ENCODE results near the gene CTXN3. TPM values are rescaled to one million over a fixed set of nuclear protein-coding genes. Genes with fewer than 3 reads are reported as not detected.

The CTXN3 gene
- total and polyA plus RNA-seq, 2 donors from 2014 or later, result 0.35 to 79.2 TPM

GRCh38 chr5:127664093-127664492 lies 15.2 kb downstream of the CTXN3 start:
- no peak overlapping the region for H3K9ac ChIP-seq (ENCODE audit: low read length in 3 of 3)
- DNase-seq (no peak), FAIRE-seq (no peak)
- H3K9me3 ChIP-seq (ENCODE audit: control insufficient read depth in 2 of 3, insufficient read depth in 1 of 3, low read length in 3 of 3), result no peaks in the 10 kb centered on the region
- peaks cover 0 to 2% (median 0%) of the 10 kb centered on the region in 3 donors for H3K4me1 ChIP-seq (ENCODE audit: control insufficient read depth in 2 of 3, insufficient read depth in 2 of 3, low read depth in 1 of 3, low read length in 3 of 3)
- intact Hi-C loops (cut with DNase I), result no loop called here
- no peaks in the 10 kb centered on the region for H3K27me3 ChIP-seq (ENCODE audit: control insufficient read depth, insufficient read depth, low read length)
- no peaks in the 10 kb centered on the region for H3K36me3 ChIP-seq (ENCODE audit: control insufficient read depth in 2 of 3, insufficient read depth in 3 of 3, low read length in 3 of 3)
- TF ChIP-seq CTCF (IDR thresholded peaks at IDR 0.05; ENCODE audit: borderline replicate concordance, extremely low read depth, insufficient read depth), result no peak
- H3K4me3 ChIP-seq (ENCODE audit: low read length in 3 of 3), result no peak overlapping the region
- peak overlapping the region in 1 of 2 donors; percentile 14 for H3K27ac ChIP-seq (ENCODE audit: low read depth in 2 of 2, low read length in 2 of 2)

- Histone ChIP-seq H3K27ac (ENCODE audit: low read depth in 2 of 2, low read length in 2 of 2) (no peak overlapping the region), H3K4me1 (ENCODE audit: control insufficient read depth in 2 of 3, insufficient read depth in 2 of 3, low read depth in 1 of 3, low read length in 3 of 3) (no peaks in the 10 kb centered on the region), H3K9me3 (ENCODE audit: control insufficient read depth in 2 of 3, insufficient read depth in 1 of 3, low read length in 3 of 3) (no peaks in the 10 kb centered on the region), H3K27me3 (ENCODE audit: control insufficient read depth, insufficient read depth, low read length) (no peaks in the 10 kb centered on the region), H3K36me3 (ENCODE audit: control insufficient read depth in 2 of 3, insufficient read depth in 3 of 3, low read length in 3 of 3) (no peaks in the 10 kb centered on the region), H3K9ac (ENCODE audit: low read length in 3 of 3) (no peak overlapping the region), H3K4me3 (ENCODE audit: low read length in 3 of 3) (no peak overlapping the region)
- intact Hi-C loops (cut with DNase I), result no loop called here
- no peak for DNase-seq
- no peak for TF ChIP-seq CTCF (IDR thresholded peaks at IDR 0.05; ENCODE audit: borderline replicate concordance, extremely low read depth, insufficient read depth)
- FAIRE-seq, result no peak
Measured at GRCh38 chr5:127665641-127666040, 16.8 kb downstream of the CTXN3 start.

GRCh38 chr5:127666043-127666716 lies 17.3 kb downstream of the CTXN3 start:
- no peak for TF ChIP-seq CTCF (IDR thresholded peaks at IDR 0.05; ENCODE audit: borderline replicate concordance, extremely low read depth, insufficient read depth)
- Histone ChIP-seq H3K9ac (ENCODE audit: low read length in 3 of 3) (no peak overlapping the region), H3K4me3 (ENCODE audit: low read length in 3 of 3) (no peak overlapping the region), H3K27ac (ENCODE audit: low read depth in 2 of 2, low read length in 2 of 2) (no peak overlapping the region), H3K4me1 (ENCODE audit: control insufficient read depth in 2 of 3, insufficient read depth in 2 of 3, low read depth in 1 of 3, low read length in 3 of 3) (no peaks in the 10 kb centered on the region), H3K36me3 (ENCODE audit: control insufficient read depth in 2 of 3, insufficient read depth in 3 of 3, low read length in 3 of 3) (no peaks in the 10 kb centered on the region), H3K9me3 (ENCODE audit: control insufficient read depth in 2 of 3, insufficient read depth in 1 of 3, low read length in 3 of 3) (no peaks in the 10 kb centered on the region), H3K27me3 (ENCODE audit: control insufficient read depth, insufficient read depth, low read length) (no peaks in the 10 kb centered on the region)
- DNase-seq (peak in 1 of 5 donors; percentile 24), FAIRE-seq (no peak)
- intact Hi-C loops (cut with DNase I), result no loop called here

- H3K9me3 ChIP-seq (ENCODE audit: control insufficient read depth in 2 of 3, insufficient read depth in 1 of 3, low read length in 3 of 3), result no peaks in the 10 kb centered on the region
- H3K4me1 ChIP-seq (ENCODE audit: control insufficient read depth in 2 of 3, insufficient read depth in 2 of 3, low read depth in 1 of 3, low read length in 3 of 3), result no peaks in the 10 kb centered on the region
- no peak for TF ChIP-seq CTCF (IDR thresholded peaks at IDR 0.05; ENCODE audit: borderline replicate concordance, extremely low read depth, insufficient read depth)
- no peak overlapping the region for H3K4me3 ChIP-seq (ENCODE audit: low read length in 3 of 3)
- H3K27me3 ChIP-seq (ENCODE audit: control insufficient read depth, insufficient read depth, low read length), result no peaks in the 10 kb centered on the region
- no peak overlapping the region for H3K27ac ChIP-seq (ENCODE audit: low read depth in 2 of 2, low read length in 2 of 2)
- DNase-seq (no peak), FAIRE-seq (no peak)
- intact Hi-C loops (cut with DNase I), result no loop called here
- no peaks in the 10 kb centered on the region for H3K36me3 ChIP-seq (ENCODE audit: control insufficient read depth in 2 of 3, insufficient read depth in 3 of 3, low read length in 3 of 3)
- H3K9ac ChIP-seq (ENCODE audit: low read length in 3 of 3), result no peak overlapping the region
Measured at GRCh38 chr5:127667926-127668325, 19.0 kb downstream of the CTXN3 start.
